ENCODE data around the gene PIP4K2A. TPM values are rescaled to one million over a fixed set of nuclear protein-coding genes. Genes with fewer than 3 reads are reported as not detected.

PIP4K2A gene
- total RNA-seq, 4 donors from 2014 or later: 29.3 to 52.4 (median 34.5) TPM

DNA sequence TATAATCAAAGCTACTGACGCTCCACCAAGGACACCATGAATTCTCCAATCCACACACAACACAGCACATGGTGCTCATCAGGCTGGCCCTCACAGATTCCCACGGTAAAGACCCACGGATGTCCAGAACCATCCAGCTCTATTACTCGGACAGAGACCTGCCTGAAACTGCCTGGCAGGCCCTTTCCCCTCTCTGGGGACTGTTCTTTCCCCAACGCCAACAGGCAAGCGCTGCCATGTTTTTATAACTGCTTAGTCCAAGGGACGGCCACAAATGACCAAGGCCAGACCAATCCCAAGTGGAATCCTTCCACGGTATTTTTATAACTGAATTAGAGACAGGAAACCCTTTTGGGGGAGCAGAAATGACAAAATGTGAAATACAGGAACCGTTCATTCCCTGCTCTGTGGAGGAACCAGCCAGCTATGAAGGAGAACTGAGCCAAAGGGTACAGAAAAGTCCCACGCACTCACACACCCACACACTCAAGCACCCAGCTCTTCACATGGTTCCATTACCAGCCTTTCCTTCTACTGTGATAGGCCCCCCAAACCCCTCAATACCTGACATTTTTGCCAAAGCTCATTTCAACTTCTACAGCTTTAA lies 4.1 kb downstream of the PIP4K2A start:
- no peak for DNase-seq (ENCODE audit: low spot score in 2 of 2)
- no peaks in the 10 kb centered on the region for H3K36me3 ChIP-seq
- TF ChIP-seq EP300 (IDR thresholded peaks at IDR 0.05): no peak
- TF ChIP-seq, protein P1, sequence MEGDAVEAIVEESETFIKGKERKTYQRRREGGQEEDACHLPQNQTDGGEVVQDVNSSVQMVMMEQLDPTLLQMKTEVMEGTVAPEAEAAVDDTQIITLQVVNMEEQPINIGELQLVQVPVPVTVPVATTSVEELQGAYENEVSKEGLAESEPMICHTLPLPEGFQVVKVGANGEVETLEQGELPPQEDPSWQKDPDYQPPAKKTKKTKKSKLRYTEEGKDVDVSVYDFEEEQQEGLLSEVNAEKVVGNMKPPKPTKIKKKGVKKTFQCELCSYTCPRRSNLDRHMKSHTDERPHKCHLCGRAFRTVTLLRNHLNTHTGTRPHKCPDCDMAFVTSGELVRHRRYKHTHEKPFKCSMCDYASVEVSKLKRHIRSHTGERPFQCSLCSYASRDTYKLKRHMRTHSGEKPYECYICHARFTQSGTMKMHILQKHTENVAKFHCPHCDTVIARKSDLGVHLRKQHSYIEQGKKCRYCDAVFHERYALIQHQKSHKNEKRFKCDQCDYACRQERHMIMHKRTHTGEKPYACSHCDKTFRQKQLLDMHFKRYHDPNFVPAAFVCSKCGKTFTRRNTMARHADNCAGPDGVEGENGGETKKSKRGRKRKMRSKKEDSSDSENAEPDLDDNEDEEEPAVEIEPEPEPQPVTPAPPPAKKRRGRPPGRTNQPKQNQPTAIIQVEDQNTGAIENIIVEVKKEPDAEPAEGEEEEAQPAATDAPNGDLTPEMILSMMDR (IDR thresholded peaks at IDR 0.05): no peak
- TF ChIP-seq POLR2A (IDR thresholded peaks at IDR 0.05): no peak
- H3K27me3 ChIP-seq: no peaks in the 10 kb centered on the region
- no peaks in the 10 kb centered on the region for H3K9me3 ChIP-seq
- WGBS, 2 donors: 58 to 69% methylated on average over 10 of the region's 10 CpGs
- H3K4me3 ChIP-seq: no peak overlapping the region
- peak overlapping the region in 2 of 4 donors; percentile 25 to 54 for H3K27ac ChIP-seq
- peaks cover 0 to 35% (median 7%) of the 10 kb centered on the region in 4 donors for H3K4me1 ChIP-seq

DNA sequence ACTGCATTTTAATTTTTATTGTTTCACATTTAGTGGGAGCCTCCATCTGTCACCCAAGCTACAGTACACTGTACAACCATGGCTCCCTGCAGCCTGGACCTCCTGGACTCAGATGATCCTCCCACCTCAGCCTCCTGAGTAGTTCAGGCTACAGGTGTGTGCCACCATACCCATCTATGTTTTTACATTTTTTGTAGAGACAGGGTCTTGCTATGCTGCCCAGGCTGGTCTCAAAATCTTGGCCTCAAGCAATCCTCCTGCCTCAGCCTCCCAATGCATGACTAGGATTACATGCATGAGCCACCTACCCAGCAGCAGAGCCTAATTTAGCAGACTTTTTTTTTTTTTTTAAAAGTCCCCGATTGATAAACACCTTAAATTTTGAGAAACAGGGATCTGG lies 5.6 kb downstream of the PIP4K2A start:
- no peaks in the 10 kb centered on the region for H3K27me3 ChIP-seq
- TF ChIP-seq EP300 (IDR thresholded peaks at IDR 0.05): no peak
- TF ChIP-seq, protein P1 (IDR thresholded peaks at IDR 0.05): no peak
- TF ChIP-seq POLR2A (IDR thresholded peaks at IDR 0.05): no peak
- no peaks in the 10 kb centered on the region for H3K36me3 ChIP-seq
- H3K4me3 ChIP-seq: no peak overlapping the region
- peaks cover 0 to 41% (median 7%) of the 10 kb centered on the region in 4 donors for H3K4me1 ChIP-seq
- H3K9me3 ChIP-seq: no peaks in the 10 kb centered on the region
- 92 to 94% methylated on average over 1 of the region's 1 CpG for WGBS, 2 donors
- no peak overlapping the region for H3K27ac ChIP-seq
- no peak for DNase-seq (ENCODE audit: low spot score in 2 of 2)

DNA sequence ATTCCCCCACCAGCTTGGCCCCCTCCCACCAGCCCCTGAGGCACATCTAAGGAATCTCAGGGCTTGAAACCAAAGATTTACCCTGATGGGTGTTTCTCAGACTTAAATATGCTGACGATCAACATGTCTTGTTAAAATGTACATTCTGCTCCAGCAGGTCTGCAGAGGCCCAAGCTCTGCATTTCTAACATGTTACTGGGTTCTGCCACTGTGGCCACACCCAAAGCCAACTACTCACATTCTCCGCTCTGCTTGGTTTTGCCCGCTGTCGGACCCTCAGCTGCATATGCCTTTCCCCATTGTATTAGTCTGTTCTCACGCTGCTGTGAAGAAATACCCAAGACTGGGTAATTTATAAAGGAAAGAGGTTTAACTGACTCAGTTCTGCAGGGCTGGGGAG lies 8.9 kb downstream of the PIP4K2A start:
- H3K4me1 ChIP-seq: peaks cover 0 to 27% (median 10%) of the 10 kb centered on the region in 4 donors

DNA sequence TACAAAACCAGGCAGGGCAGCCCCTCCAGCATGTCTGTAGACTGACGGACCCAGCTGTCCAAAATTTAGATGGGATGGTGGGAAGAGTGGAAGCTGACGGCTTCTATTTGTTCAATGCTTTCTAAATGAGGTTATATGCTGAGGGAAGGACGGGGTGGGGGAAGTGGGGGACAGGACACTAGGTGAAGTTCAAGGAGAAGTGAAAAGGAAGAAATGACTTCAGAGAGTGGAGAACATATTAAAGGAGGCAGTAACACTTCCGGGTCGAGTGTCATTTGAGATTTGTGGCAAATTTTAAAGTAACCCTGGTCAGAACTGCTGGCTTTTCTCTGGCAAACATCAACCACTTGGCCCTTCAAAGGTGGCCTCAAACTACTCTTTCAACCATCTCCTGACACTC lies 9.4 kb downstream of the PIP4K2A start:
- WGBS, 2 donors: 77 to 83% methylated on average over 5 of the region's 5 CpGs
- Histone ChIP-seq H3K4me3 (no peak overlapping the region), H3K27me3 (no peaks in the 10 kb centered on the region), H3K4me1 (peaks cover 0 to 22% (median 9%) of the 10 kb centered on the region in 4 donors), H3K27ac (no peak overlapping the region), H3K36me3 (no peaks in the 10 kb centered on the region), H3K9me3 (no peaks in the 10 kb centered on the region)
- DNase-seq (ENCODE audit: low spot score in 2 of 2): no peak
- TF ChIP-seq POLR2A (IDR thresholded peaks at IDR 0.05): no peak
- TF ChIP-seq, protein P1 (IDR thresholded peaks at IDR 0.05): no peak

More for the DNA sequence above, 8.9 kb downstream of the PIP4K2A start:
- 96 to 98% methylated on average over 5 of the region's 5 CpGs for WGBS, 2 donors
- H3K27me3 ChIP-seq: no peaks in the 10 kb centered on the region
- H3K4me3 ChIP-seq: no peak overlapping the region
- TF ChIP-seq POLR2A (IDR thresholded peaks at IDR 0.05): no peak
- no peak for TF ChIP-seq EP300 (IDR thresholded peaks at IDR 0.05)
- TF ChIP-seq, protein P1 (IDR thresholded peaks at IDR 0.05): no peak
- H3K27ac ChIP-seq: no peak overlapping the region
- no peaks in the 10 kb centered on the region for H3K9me3 ChIP-seq
- no peak for DNase-seq (ENCODE audit: low spot score in 2 of 2)
- H3K36me3 ChIP-seq: no peaks in the 10 kb centered on the region

GRCh38 chr10:22704471-22704911 lies 9.9 kb downstream of the PIP4K2A start:
- Histone ChIP-seq H3K27me3 (no peaks in the 10 kb centered on the region), H3K4me1 (peaks cover 0 to 20% (median 9%) of the 10 kb centered on the region in 4 donors), H3K27ac (no peak overlapping the region), H3K36me3 (no peaks in the 10 kb centered on the region), H3K4me3 (no peak overlapping the region), H3K9me3 (no peaks in the 10 kb centered on the region)
- DNase-seq (ENCODE audit: low spot score in 2 of 2): no peak
- 75 to 78% methylated on average over 4 of the region's 4 CpGs for WGBS, 2 donors
- TF ChIP-seq POLR2A (IDR thresholded peaks at IDR 0.05) (no peak), EP300 (IDR thresholded peaks at IDR 0.05) (no peak)
- TF ChIP-seq, protein P1 (IDR thresholded peaks at IDR 0.05): no peak
